22Rv1 (cell line): Measurements from ENCODE around the gene PCTP.

ENCODE experiments used
- H3K27ac ChIP-seq: fragments of 450-650 bp; 2 replicates; pipeline ENCODE4 v1.5.1; 2017
- ZFX ChIP-seq: fragments of 450-650 bp; IDR thresholded peaks from 2 replicates; pipeline ENCODE4 v1.6.1; 2017; ENCODE audit warnings: antibody characterized with exemption, borderline replicate concordance
- TF ChIP-seq, protein P1 (sequence below): fragments of 450-650 bp; IDR thresholded peaks from 2 replicates; pipeline ENCODE4 v1.5.1; 2017; ENCODE audit warnings: mild to moderate bottlenecking

PCTP gene

GRCh38 chr17:55722016-55722736 lies 28.7 kb upstream of the PCTP start:
- H3K27ac ChIP-seq, result no peak overlapping the region

DNA sequence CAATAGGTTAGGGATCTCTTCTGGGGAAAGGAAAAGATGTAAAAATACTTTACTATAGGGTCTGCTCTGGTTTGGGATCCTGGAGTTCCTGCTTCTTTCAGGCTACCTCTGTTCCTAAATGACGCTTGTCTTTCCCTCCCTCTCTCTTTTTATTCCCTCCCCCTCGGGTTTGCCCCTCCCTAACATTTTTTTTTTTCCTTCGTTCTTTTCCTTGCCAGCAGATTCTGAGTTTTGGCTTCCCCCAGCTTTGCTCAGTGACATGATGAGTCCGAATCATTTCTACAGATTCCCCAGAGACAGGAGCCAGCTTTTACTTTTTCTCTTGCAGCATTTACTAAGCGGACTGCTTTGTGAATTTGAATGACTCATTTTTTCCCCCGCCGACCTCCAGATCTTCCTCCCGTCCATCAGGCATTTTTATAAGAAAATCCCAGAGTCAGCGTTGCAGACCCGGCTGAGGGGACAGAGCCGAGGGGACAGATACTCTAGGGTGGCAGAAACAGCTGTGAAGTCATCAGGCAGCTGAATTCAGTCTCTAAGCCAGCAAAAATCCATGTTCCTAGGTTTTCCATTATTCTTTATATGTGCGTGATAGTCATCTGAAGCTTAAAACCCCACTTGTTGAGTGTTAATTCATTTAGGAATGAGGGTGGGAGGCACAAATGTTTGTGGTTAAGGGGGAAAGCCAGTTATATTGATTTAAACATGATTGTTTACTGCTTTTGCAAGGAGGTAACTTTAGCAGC lies 27.9 kb upstream of the PCTP start, which contains the start of gene TMEM100:
TMEM100 (minus strand) TSS at position 123 of the 746 bp plus-strand sequence. CDS start 1,794 bp downstream, outside the sequence.
- TF ChIP-seq, protein P1, sequence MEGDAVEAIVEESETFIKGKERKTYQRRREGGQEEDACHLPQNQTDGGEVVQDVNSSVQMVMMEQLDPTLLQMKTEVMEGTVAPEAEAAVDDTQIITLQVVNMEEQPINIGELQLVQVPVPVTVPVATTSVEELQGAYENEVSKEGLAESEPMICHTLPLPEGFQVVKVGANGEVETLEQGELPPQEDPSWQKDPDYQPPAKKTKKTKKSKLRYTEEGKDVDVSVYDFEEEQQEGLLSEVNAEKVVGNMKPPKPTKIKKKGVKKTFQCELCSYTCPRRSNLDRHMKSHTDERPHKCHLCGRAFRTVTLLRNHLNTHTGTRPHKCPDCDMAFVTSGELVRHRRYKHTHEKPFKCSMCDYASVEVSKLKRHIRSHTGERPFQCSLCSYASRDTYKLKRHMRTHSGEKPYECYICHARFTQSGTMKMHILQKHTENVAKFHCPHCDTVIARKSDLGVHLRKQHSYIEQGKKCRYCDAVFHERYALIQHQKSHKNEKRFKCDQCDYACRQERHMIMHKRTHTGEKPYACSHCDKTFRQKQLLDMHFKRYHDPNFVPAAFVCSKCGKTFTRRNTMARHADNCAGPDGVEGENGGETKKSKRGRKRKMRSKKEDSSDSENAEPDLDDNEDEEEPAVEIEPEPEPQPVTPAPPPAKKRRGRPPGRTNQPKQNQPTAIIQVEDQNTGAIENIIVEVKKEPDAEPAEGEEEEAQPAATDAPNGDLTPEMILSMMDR, result no peak
- TF ChIP-seq ZFX, result no peak
- H3K27ac ChIP-seq, result no peak within 1 kb of the TSS

More at GRCh38 chr17:55722016-55722736, 28.7 kb upstream of the PCTP start:
- TF ChIP-seq, protein P1, result no peak
- no peak for TF ChIP-seq ZFX

- no peak overlapping the region for H3K27ac ChIP-seq
- no peak for TF ChIP-seq ZFX
- TF ChIP-seq, protein P1, result no peak
Observed at GRCh38 chr17:55723488-55723848, 27.4 kb upstream of the PCTP start.

GRCh38 chr17:55726440-55726839 lies 24.4 kb upstream of the PCTP start:
- no peak for TF ChIP-seq ZFX
- TF ChIP-seq, protein P1, result no peak
- H3K27ac ChIP-seq, result no peak overlapping the region

GRCh38 chr17:55727275-55727674 lies 23.6 kb upstream of the PCTP start:
- H3K27ac ChIP-seq, result no peak overlapping the region
- no peak for TF ChIP-seq ZFX
- TF ChIP-seq, protein P1, result no peak

GRCh38 chr17:55727920-55728319 lies 22.9 kb upstream of the PCTP start:
- no peak overlapping the region for H3K27ac ChIP-seq
- no peak for TF ChIP-seq ZFX
- TF ChIP-seq, protein P1, result no peak

DNA sequence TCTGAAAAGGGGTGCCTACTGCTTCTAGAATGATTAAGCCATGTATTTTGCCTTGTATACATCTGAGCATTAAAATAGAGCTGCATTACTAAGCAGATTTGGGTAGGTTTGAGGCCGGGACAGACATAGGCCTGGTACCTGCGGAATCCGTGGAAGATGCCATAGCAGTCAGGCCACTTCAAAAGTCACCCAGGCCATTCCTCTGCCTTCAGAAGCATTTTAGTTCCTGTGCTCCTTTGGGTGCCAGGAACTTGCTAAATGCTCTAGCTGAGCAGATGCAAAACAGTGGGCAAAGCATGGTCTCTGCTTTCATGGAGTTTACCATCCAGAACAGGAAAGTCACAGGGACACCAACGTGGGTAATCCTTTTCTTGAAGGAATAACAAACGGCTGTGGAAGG lies 22.5 kb upstream of the PCTP start:
- no peak for TF ChIP-seq ZFX
- TF ChIP-seq, protein P1, result no peak
- H3K27ac ChIP-seq, result no peak overlapping the region
